EL (cell line): ENCODE data around the gene NOS1AP.

Source experiments
- DNase-seq: peaks from one replicate; pipeline ENCODE4 v3.0.0-alpha.2; 2016

NOS1AP gene

DNA sequence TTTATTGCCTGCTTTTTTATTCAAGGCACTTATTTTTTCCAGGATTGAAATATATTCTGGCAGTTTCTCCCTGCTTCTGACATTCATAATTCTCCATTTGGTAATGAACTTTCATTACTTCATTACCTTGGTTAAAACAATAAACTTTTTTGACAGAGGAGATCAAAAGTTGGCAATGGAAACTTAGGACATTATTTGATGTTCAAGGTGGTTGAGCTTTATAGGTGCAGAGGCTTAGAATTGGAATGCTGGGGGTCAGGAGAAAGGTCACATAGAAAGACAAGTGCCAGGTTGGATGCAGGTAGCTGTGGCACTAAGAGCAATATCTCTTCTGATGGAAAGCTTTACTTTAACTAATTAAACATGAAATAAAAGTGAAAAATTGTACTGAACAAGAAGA, 154.8 kb downstream of the NOS1AP start:
- DNase-seq = no peak

DNA sequence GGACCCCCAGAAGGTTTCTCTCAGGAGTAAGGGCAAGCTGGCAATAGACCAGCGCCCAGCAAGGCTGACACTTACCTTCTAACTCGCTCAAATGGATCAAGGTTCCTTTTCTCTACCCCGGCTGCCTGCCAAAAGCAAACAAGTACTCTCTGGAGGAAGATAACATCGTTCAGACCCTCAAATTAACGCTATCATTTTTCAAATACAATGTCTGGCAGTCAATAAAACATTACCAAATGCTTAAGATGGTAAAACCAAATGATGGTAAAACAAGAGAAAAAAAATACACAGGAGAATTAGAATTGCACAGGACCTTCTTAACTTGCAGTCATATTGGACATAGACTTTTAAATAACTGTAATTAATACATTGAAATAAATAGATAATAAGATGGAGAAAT, 159.1 kb downstream of the NOS1AP start:
- DNase-seq = no peak

DNA sequence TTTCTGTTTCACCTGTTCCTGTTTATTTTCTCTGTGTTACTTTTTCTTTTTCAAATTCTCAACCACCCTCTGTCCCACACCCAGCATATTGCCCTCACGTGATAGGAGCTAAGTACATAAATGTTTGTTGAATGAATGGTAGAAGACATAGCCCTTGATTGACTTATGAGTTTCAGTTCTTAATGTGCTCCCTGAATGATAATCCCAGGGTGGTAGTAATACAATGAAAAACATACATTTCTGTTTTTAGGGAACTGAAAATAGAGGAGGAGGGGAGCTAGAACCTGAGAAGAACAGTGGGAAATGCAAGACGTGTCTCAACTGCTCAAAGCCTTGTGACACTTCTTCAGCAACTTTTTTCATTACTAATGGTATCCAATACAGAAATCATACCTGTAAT, 160.1 kb downstream of the NOS1AP start:
- DNase-seq = no peak

DNA sequence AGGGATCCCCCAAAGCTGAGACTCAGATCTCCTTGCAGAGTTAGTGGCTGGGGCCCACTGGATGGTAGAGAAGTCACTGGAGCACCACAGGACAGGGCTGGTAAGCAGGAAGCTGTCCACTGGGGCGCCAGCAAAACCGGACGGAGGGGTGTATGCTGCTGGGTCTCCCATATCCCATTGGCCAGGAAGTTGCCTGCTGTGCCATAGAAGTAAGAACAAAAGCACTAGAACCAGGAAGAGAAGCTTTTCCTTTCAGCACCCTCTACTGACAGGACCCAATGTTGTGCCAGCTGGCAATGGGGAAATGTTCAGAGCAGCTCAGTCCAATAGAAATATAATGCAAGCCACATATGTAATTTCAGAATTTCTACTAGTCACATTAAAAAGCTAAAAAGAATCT, 160.6 kb downstream of the NOS1AP start:
- peak; percentile 11 for DNase-seq

DNA sequence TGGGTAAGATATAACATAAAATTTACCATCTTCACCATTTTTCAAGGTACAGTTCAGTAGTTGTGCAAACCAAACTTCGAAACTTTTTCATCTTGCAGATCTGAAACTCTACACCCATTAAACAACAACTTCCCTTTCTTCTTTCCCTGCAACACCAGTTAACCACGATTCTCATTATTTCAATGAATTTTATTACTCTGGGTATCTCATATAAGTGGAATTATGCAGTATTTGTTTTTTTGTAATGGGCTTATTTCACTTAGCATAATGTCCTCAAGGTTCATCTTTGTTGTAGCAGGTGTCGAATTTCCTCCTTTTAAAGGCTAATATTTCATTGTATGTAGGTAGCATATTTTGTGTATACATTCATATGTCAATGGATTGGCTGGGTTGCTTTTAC, 161.0 kb downstream of the NOS1AP start:
- DNase-seq = no peak

DNA sequence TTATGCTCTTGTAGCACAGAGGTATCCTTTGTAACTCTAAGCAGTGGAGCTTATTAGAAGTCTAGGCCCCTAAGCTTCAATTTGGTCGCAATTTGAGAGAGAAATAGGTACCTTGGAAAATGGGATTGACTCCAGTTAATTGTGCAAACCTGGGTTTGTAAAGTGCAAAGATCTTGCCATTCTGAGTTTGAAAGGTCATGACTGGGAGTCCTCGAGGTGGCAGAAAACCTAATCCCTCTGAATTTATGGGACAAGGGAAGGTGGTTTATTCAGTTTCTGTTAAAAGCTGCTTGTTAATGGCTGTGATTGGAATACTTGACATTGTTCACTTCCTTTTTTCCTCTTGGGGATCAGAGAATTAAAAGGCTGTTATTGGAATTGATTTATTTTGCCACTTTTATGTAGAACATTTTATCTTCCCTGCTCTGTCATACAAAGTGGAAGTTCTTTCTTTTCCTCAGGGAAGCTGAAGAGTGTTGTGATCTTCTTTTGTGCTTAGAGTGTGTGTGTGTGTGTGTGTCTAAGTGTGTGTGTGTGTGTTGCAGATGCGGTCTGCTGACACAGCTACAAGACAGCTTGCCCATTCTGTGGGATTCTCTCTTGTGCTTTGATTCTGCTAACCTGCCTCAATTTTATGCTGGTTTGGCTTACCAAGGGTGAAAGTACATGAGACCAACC, 162.7 kb downstream of the NOS1AP start:
- no peak for DNase-seq

DNA sequence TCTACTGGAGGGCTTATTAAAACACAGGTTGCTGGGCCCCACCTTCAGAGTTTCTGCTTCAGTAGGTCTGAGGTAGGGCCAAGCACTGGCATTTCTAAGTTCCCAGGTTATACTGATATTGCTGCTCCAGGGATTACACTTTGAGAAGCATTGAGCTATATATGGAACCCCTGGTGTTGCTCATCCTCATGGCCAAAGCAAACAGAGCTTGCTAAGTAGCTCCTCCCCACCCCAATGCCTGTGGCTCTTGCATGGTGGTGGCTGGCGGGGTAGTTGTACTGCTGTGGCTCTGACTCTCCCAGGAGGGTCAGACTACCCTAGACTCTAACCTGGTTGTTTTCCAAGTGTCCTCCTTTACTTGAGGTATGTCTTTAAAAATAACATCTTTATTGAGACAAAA, 163.6 kb downstream of the NOS1AP start:
- DNase-seq = no peak

DNA sequence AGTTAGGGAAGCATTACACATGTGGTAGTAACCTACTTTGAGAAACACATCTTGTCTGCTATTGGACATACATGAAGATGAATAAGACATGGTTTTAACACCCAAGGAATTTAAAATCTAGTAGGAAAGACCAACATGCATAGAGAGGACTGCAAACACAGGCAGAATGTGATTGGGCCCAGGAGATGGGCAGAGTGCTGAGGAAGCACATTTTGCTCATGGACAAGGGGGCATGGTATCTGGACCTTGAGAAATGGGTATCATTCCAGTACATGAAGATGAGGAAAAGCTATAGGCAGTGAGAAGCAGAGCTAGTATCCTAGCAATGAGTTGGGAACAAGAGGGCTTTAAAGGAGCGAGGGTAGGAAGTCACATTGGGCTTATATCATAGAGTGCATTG, 164.4 kb downstream of the NOS1AP start:
- no peak for DNase-seq

DNA sequence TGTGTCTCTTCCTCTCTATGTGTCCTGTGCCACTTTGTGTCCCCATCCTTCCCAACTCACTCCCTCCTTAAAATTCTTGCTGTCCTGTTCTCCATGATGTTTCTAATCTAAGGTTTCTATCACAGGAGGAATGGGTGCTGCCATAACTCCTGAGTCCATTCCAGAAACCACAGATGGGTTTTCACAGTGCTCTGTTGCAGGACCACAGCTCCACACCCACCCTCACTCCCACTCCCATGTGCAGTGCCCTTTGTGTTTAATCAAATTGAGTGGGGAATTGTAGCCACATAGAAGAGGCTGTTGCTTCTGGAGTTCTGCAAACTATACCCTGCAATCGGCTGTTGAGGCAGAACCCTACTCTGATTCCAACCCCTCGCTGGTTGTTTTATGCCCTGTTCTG, 165.1 kb downstream of the NOS1AP start:
- DNase-seq = no peak

DNA sequence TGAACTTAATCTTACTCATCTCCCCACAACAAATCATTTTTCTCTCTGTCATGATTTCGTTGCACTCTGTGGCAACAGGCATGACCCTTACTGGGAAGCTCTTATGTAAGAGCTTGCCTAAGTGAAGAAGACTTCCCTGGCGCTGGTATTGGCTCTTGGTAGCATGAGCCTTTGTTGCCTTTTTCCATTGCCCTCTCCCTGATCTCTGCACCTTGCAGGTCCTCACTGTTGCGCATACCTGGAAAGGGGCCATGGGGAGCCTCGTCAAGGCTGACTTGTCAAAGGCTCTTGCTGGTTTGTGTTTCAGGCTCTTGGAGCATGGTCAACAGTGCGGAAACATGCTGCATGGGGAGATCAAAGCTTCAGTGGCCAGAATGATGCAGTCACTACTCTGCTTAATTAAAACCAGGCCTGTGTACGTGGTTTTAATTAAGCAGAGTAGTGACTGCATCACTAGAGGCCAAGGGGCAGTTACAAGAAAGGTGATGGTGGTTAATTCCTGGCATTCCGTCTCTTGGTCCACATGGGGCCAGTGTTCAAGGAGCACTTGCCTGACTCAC, 165.8 kb downstream of the NOS1AP start:
- peak; percentile 83 for DNase-seq

DNA sequence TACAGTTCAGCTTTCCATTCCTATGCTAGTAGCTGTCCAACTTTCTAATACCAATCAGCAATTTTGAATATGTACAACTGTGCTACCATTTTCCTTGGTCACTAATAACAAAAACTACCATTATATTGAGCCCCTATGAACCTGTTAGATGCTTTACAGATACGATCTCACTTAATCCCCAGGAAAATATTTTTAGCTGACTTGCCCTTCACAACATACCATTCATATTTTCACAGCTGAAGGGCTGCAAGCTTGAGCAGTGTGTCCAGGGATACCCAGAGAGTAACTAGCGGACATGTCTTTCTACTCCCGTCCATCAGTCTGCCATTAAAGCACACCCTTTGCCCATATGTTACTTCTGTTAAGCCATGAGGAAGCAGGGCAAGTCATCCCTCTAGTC, 166.7 kb downstream of the NOS1AP start:
- peak; percentile 36 for DNase-seq

DNA sequence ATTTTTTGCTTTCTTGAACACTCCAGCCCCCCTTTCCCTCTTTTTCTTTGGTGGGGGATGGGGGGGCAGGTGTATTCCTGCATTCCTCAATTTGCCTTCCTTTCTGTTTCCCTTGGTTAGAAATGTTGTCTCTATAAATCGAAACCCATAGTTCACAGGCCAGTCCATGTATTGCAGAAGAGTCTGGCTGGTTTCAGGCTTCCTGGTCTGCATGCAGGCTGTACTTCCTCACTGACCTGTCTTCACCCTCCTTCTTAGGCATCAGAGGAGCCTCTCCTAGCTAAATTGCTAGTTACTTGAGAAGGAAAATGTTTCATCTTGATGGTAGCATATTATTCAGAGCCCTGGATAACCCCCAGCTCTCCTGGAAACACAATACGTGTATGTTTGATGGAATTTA, 167.1 kb downstream of the NOS1AP start:
- no peak for DNase-seq

DNA sequence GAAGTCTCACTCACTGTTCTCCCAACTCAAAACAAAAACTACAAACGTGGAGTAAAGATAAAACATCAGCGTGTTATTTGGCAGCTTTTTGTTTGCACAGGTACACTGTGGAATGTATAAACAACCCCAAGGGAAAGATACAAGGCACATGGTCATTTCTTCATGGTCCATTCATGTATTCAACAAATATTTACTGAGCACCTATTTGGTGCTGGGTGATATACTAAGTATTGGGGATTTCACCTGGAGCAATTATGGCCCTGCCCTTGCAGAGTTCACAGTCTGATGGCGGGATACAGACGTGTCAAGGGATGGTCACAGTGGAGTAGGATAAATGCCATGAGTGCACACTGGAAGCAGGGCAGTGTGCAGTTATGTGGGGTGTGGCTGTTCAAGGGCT, 171.1 kb downstream of the NOS1AP start:
- DNase-seq = no peak

DNA sequence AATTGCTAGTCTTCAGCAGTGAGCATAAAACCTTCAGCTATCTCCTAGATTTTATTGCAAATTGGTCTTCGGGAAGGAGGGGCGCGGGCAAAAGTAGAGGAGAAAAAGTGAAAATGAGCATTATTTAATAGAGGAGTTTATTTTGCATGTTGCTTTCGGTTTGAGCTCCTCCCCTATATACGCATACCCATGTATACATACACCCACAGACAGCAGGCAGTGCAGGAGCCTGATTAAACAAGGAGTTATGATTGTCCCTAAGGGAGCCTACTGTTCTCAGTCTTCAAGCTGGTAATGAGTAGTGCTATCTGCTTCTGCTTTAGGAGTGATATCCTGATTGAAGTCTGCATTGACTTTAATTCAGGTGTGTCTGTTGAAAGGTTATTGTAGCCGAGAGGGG, 173.3 kb downstream of the NOS1AP start:
- no peak for DNase-seq

DNA sequence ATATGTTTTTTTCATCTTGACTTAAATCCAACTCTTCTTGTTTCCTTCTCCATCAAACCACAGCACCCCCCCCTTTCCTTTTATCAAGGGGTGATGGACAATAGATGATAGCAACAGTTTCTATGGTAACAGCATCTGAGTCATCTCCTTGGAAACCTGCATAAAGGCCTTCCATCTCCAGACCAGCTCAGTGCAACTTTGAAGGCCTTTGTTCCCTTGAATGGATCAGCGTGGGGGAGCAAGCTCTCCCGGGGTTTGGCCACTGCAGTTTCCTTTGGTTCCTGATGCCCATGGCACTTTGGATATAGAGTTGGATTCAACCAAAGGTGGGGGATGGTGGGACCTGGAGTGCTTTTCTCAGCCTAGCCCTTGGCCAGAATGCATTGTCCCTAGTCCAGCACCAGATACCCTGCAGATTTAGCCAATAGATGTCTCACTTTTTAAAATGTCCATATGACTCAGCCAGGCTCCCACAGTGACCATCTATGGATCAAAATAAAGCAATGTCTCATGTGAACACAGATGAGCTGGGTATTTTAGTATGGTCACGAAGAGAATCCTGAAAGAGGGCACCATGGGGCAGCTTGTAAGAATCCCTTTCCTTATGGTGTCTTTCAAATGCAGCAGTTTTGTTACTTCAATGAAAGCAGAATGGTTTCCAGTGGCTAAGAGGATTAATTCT, 179.5 kb downstream of the NOS1AP start:
- DNase-seq = no peak

DNA sequence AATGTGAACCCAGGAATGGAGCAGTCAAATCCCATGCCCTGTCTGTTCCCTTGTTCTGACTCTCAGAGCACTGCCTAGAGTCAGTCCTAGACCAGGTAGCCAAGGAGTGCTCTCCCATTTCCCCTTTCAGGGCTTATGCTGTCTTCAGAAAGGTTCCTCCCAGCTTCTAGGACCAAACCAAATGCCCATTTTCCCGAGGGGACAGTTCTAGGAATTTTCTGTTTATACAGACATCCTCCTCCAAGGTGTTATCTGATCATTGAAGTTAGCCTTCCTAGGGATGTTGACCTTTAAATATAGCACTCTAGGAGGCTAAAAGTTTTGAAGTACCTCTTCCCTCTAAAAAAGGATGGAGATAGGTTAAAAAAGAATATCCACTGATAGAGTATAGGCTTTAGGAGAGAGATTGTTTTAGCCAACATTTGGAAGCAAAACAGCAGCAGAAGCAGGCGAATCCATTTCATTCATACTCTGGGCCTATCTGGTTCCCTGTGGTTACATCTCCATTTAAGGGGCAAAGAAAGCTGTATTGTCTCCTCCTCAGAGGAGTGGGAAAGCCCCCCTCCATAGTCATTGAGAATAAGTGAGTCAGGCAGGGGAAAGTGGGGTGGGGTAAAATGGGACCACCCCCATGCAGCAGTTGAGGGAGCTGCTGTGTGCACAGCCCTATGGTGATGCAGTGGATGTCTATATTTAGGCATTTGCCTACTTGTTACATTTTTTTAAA, 180.7 kb downstream of the NOS1AP start:
- DNase-seq = no peak

DNA sequence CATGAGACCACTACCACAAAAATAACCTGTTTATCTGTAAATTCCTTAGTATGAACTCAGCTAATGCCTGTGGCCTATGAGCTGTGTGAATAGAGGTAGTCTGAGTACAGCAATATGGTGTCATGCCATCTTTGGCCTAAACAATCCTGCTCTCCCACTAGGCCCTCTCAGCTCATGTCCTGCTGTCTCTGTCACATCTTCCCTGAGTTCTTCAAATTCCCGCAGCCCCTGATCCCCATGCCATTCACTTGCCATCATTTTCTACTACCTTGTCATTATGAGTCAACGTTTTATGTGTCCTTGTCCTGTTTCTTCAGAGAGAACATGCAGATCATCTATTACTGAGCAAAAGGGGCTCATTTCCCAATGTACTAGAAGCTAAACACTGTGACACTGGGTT, 181.6 kb downstream of the NOS1AP start:
- no peak for DNase-seq

DNA sequence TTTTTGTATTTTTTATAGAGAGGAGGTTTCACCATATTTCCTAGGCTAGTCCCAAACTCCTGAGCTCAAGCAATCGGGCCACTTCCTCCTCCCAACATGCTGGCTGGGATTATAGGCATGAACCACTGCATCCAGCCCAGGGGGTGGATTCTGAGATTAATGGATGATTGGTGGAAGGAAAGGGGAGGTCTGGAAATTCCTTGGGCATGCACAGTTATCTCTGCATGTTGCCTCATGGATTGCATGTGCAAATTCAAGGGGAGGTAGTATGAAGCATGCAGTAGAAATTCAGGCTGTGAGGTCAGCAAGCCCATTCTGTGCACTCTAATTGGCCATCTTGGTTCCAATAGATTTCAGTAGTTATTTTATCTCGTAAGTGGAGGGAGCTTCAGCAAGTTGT, 182.7 kb downstream of the NOS1AP start:
- no peak for DNase-seq

DNA sequence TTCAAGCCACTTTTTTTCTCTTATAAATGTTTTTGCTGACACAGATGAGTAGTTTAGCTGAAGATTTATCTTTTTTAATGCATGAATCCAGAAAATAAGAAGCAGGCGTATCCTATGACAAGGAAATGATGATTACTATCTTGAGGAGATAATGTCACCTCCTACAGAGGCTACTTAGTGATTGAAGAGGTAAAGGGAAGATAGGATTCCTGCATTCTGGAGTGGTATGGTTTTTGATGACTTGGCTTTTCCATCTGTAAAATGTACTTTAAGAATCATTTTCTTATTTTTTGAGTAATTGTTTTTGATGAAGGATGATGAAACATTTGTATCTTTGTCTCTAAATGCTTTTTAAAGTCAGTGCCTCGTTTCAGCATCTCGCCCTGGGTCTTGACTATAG, 184.3 kb downstream of the NOS1AP start:
- no peak for DNase-seq

DNA sequence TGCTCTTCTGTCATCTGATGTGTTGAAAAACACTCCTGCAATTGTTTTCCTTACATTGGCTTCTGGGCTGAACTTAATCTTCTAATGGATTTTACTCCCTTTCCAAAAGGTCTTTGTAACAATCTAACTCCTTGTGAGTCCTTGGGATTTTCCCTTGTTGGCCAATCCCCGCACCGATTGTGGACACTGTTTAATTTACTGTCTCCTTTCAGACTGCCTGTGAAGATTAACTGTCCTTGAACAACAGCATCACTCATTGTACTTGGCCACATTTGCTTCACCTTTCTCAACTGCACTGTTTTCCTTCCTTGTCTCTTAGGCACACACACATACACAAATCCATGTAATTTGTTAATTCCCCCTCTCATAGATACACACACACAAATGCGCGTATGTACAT, 186.8 kb downstream of the NOS1AP start:
- DNase-seq = no peak

DNA sequence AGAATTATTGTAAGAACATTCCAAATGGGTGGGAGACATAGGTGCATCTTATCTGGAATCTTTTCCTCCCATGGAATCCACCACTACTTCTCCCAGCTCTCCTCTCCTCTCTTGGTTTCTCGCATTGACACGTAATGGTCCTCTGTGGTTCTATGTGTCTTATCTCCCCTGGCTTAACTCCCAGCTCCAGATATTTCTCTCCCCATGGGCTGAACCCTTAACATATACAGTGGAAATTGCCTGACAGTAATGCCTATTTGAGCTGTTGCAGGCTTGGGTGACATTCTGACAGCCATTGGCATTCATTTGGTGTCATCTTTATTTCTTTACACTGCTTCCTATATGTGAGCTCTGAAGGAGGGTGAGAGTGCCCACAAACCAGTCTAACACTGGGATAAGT, 188.9 kb downstream of the NOS1AP start:
- no peak for DNase-seq

DNA sequence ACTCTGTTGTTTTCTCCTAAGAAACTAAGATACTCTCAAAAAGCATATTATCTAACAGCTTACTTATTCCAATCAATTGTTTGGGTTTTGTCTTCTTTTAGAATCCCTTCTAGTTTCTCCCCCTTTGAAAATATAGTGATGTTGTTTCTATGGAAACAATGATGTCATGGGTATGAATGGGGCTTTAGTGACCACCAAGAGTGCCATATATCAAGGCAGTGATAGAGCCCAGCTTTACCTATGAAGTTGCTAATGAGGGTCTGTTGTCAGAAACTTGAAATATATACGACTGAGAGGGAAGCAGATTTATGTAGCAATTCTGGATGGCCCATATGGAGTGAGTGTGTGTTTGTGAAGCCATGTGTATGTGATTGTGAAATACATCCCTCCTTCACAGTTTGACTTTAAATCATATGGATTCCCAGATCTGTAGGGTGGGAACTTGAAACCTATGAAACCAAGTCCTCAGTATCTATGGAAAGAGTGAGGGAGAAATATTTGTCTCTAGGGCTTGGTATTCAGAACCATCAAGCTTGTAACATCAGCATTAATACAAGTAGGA, 190.5 kb downstream of the NOS1AP start:
- DNase-seq = no peak

DNA sequence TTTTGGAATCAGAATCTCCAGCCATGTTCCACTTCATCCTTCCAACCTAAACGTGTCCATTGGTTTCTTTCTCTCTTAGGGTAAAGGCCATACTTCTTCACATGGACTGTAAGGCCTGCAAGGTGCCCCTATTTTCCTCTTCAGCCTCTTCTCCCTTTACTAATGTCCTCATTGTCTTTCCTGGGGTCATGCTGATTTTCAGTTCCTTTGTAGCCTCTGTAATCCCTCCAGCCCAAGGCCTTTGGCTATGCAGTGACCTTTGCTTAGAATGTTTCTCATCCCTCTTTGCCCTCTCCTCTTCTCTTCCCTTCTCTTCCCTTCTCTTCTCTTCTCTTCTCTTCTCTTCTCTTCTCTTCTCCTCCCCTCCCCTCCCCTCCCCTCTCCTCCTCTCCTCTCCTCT, 194.6 kb downstream of the NOS1AP start:
- DNase-seq = no peak

DNA sequence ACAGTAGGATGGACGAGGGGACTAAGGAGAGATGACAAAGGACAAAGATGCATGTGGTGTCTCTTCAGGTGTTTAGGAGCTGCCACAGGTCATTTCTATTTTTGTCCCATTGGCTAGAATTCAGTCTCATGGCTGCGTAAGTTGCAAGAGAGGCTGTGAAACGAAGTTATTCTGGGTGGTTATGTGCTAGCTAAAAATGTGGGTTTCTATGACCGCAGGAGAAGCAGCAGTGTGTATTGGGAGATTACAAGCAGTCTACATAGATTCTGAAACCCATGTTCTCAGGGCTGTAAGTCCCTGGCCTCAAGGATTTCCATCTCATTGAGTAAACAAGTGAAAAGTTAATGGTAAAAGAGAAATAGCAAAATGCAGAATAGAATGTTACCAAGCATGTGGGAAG, 196.5 kb downstream of the NOS1AP start:
- DNase-seq = no peak
